Lower leg skin (tissue), 3 donors: ENCODE data around the gene PALM3.

Experiments
- POLR2A ChIP-seq, 2 donors: fragments of 450-650 bp; IDR thresholded peaks; one replicate each; pipeline ENCODE4 v1.6.1; 2016 to 2017; ENCODE audit warnings: antibody characterized with exemption in 2 of 2, mild to moderate bottlenecking in 1 of 2, moderate library complexity in 1 of 2
- TF ChIP-seq, protein P1 (sequence below), 3 donors: fragments of 450-650 bp; IDR thresholded peaks; one replicate each; pipeline ENCODE4 v1.5.1; 2016; ENCODE audit warnings: antibody characterized with exemption in 3 of 3, mild to moderate bottlenecking in 3 of 3, moderate library complexity in 2 of 3

GRCh38 chr19:14085309-14085995, 23.6 kb upstream of the PALM3 start, which contains the start of gene C19orf67:
- TF ChIP-seq, protein P1, sequence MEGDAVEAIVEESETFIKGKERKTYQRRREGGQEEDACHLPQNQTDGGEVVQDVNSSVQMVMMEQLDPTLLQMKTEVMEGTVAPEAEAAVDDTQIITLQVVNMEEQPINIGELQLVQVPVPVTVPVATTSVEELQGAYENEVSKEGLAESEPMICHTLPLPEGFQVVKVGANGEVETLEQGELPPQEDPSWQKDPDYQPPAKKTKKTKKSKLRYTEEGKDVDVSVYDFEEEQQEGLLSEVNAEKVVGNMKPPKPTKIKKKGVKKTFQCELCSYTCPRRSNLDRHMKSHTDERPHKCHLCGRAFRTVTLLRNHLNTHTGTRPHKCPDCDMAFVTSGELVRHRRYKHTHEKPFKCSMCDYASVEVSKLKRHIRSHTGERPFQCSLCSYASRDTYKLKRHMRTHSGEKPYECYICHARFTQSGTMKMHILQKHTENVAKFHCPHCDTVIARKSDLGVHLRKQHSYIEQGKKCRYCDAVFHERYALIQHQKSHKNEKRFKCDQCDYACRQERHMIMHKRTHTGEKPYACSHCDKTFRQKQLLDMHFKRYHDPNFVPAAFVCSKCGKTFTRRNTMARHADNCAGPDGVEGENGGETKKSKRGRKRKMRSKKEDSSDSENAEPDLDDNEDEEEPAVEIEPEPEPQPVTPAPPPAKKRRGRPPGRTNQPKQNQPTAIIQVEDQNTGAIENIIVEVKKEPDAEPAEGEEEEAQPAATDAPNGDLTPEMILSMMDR (IDR thresholded peaks at IDR 0.05) = no peak
- no peak for TF ChIP-seq POLR2A (IDR thresholded peaks at IDR 0.05)
